HG03575 (cell line): ENCODE measurements around the gene ASIC3.
"Not testable (repeated sequence)": the region's sequence is repeated elsewhere in the genome, so short reads cannot be mapped to it uniquely, and the experiment has no call there.

Experiments used
- ATAC-seq: cut with Tn5 transposase; IDR thresholded peaks from one replicate; pipeline ENCODE4 v1.9.1; 2021; ENCODE audit not compliant: unreplicated experiment, insufficient number of reproducible peaks, low FRiP score; ENCODE audit errors: extremely low read depth

ASIC3 gene

DNA sequence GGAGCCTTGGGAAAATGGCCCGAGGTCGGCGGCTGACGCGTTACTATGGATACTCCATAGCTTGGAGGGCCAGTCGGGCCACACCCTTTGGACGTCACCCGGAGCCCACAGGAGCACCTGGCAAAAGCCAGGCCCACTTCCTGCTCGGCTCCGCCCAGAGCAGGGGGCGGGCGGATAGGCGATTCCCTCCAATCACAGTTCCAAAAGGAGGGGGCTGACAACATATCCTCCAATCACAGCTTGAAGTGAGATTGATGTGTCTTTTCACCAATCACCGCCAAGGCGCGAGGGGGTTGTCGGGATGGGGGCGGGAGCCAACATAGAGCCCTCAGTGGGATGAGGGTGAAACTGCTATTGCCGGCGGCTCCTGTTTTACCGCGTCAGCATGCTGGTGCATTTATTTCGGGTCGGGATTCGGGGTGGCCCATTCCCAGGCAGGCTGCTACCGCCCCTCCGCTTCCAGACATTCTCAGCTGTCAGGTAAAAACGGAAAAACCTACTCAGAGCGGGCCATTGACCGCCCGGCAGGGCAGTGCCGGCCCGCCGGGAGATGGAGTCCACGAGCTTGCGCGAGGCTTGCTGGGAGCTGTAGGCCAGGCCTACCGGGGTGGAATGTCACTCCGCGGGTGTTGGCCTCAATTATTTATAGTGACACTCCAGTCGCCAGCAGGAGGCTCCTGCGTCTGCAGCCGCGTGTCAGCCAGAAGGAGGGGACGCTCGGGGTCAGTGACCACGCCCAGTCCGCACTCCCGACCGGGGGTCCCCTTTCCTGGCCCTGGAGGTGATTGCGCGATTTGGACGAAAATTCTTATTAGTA, 20.0 kb upstream of the ASIC3 start, which contains the start of gene ABCB8:
ABCB8 (plus strand) TSS at position 320 of the 817 bp plus-strand sequence; CDS start at position 386, 66 bp downstream.
- ATAC-seq = peak; percentile 84

GRCh38 chr7:151028948-151029501, 19.3 kb upstream of the ASIC3 start:
- no peak for ATAC-seq

- no peak for ATAC-seq
Measured at GRCh38 chr7:151031011-151031410, 17.3 kb upstream of the ASIC3 start.

- no peak for ATAC-seq
Measured at GRCh38 chr7:151032936-151033863, 15.1 kb upstream of the ASIC3 start.

GRCh38 chr7:151033864-151034249, 14.5 kb upstream of the ASIC3 start:
- no peak for ATAC-seq

- no peak for ATAC-seq
Measured at GRCh38 chr7:151034312-151035025, 13.9 kb upstream of the ASIC3 start.

DNA sequence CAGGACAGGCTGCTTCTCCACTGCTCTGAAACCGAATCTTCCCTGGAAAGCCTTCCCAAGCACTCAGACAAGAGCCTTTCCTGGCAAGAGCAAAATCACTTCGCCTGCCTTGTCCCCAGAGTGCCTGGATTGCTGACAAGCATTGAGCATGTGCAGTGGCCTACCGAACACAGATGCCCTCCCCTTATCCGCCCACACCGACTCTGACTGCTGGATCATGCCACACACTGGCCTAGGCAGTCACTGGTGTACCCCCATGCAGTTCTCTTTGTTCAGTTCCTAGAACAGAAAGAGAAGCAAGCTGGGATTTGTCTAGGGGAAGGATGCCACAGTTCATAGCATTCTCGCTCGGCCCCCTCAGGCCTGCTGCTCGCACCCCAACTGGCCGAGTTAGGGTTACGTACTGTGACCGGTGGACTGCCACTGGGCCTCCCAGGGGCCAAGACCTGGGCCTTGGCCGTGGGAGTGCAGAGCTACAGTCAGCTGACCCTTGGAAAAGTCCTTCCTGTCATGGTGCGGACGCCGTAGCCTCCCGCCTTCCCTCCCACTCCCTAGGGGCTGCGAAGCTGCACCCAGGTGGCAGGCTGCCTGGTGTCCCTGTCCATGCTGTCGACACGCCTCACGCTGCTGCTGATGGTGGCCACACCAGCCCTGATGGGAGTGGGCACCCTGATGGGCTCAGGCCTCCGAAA, 13.2 kb upstream of the ASIC3 start:
- no peak for ATAC-seq

- no peak for ATAC-seq
Measured at GRCh38 chr7:151035902-151036301, 12.4 kb upstream of the ASIC3 start.

DNA sequence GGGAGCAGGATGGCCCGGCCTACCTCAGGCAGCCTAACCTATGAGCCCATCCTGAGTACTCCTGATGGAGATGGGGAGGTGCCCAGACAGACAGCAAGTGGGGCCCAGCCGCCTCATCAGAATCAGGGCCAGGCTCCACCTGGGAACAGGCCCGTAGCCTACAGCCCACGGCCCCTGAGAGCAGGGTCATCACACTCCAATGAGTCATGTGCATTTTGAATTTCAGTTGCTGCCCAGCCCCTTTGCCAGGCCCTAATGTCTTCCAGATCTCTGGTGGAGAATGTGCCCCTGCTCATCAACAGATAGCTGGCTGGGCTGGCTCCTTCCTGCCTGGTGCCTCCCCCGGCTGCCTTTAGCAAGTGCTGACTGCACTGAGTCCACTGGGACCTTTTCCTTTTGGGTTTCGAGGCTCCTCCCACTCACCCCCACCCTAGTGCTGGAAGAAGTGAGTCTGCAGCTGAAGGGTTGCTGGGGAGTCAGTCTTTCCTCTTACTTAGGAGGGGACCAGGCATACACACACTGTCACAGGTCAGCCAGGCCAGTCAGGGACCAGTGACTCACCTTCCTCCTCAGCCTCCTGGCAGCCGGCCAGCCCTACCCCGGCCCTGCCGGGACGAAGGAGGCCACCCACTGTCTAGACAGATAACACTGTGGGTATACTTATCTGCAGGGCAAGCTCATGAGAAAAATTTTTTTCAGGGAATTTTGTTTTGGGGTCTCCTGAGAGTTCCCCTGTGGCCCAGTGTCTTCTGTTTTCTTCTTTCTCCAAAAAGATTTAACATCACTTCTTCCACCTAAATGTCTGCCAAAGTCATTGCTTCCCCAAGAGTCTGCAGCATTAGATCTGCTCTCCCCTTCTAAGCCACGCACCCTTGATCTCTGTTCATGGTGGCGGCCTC, 9.1 kb upstream of the ASIC3 start:
- ATAC-seq = no peak

GRCh38 chr7:151039850-151040548, 8.3 kb upstream of the ASIC3 start:
- ATAC-seq = no peak

DNA sequence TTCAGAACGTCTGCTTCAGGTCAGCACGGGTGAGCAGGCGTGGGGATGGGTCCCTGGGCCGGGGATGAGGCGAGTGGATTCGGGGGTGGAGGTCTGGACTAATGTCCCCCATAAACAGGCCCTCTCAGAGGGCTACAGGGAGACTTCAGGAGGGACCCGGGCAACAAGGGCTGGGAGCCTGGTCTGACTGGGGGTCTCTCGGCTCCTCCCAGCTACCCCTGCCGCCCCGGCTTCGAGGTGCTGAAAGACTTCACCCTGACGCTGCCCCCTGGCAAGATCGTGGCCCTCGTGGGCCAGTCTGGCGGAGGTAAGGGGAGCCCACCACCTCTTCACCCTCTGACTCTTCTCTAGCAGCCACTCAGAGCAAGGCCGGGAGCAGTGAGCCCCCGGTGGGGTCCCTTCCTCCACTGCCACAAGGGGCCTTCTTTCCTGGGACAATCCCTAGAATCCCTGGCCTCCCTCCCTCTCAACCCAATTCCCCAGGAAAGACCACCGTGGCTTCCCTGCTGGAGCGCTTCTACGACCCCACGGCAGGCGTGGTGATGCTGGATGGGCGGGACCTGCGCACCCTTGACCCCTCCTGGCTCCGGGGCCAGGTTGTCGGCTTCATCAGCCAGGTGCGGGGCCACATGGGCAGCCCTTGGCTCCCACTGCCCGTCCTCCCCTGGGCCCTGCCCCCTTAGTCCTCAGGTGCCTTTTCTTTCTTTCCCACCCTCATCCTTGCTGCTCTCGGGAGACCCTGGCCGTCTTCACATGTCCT, 7.5 kb upstream of the ASIC3 start:
- ATAC-seq = no peak

DNA sequence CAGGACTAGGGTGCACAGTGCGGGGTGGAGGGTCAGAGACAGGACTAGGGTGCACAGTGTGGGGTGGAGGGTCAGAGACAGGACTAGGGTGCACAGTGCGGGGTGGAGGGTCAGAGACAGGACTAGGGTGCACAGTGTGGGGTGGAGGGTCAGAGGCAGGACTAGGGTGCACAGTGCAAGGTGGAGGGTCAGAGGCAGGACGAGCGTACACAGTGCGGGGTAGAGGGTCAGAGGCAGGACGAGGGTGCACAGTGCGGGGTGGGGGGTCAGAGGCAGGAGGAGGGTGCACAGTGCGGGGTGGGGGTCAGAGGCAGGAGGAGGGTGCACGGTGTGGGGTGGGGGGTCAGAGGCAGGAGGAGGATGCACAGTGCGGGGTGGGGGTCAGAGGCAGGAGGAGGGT, 4.9 kb upstream of the ASIC3 start:
- not testable (repeated sequence) for ATAC-seq

- no peak for ATAC-seq
Measured at GRCh38 chr7:151043959-151044358, 4.4 kb upstream of the ASIC3 start.

DNA sequence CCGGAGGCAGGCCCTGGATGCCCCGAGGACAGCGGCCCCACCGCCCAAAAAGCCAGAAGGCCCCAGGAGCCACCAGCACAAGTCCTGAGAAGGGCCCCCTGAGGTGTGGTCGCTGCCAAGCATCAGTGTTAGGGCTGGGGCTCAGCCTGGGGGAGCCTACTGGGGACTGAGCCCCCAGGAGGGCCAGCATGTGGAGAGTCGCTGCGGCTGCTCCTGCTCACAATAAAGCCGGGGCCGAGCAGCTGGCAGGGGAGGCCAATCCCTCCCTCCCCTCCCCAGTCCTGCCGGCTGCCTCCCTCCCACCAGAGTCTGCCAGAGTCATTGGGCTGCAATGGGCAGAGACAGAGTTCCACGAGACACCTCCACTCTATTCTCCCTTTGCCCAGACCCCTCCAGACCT, 3.1 kb upstream of the ASIC3 start:
- no peak for ATAC-seq

- ATAC-seq = no peak
Measured at GRCh38 chr7:151045967-151046366, 2.4 kb upstream of the ASIC3 start.
